ENCODE data around the gene MYH7B. TPM values are rescaled to one million over a fixed set of nuclear protein-coding genes. Genes with fewer than 3 reads are reported as not detected.

The MYH7B gene
- total and polyA plus RNA-seq, 2 experiments from 2014 or later: 0.10 to 1.1 TPM

DNA sequence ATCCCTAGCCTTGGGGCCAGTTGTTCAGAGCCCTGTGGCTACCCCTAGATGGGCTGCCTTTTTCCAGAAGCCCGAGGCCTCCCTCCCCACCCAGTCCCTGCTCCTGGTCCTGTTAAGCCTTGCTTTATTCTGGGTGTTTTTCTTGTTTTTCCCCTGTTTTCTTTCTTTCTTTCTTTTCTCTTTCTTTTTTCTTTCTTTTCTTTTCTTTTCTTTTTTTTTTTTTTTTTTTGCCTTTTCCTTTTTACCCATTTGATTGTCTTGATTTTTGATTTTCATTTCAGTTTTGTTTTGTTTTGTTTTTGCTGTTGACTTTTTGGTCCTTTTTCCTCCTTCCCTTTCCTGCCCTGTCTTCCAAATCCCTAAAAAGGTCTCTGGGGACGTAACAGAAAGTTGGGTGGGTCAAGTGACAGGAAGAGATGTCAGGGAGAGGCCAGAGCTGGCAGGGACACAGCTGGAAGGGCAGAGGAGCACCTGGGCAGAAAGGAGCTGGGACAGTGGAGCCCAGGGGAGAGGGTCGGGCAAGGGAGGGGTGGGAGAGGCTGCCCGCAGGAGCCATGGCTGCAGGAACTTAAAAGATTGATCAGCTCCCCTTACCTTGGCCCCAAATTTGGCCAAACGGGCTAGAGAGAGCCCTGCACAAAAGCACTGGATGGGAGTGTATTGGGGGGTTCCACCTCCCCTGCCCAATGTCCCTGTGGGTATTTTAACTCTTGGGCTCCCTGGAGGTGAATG, 27.6 kb downstream of the MYH7B start (continued):
- TF ChIP-seq ZNF462 (CRISPR knock-in tag; IDR thresholded peaks at IDR 0.05) (no peak), ZNF331 (CRISPR knock-in tag; IDR thresholded peaks at IDR 0.05; ENCODE audit: low read depth) (no peak), REST (IDR thresholded peaks at IDR 0.05; ENCODE audit: unreplicated experiment) (no peak), CREB1 (CRISPR knock-in tag; IDR thresholded peaks at IDR 0.05; ENCODE audit: low read depth) (no peak), JUNB (IDR thresholded peaks at IDR 0.05; ENCODE audit: unreplicated experiment) (no peak), ZNF114 (CRISPR knock-in tag; IDR thresholded peaks at IDR 0.05) (no peak), EZH2phosphoT487 (IDR thresholded peaks at IDR 0.05; ENCODE audit: unreplicated experiment) (no peak)
- TF ChIP-seq, protein P1, sequence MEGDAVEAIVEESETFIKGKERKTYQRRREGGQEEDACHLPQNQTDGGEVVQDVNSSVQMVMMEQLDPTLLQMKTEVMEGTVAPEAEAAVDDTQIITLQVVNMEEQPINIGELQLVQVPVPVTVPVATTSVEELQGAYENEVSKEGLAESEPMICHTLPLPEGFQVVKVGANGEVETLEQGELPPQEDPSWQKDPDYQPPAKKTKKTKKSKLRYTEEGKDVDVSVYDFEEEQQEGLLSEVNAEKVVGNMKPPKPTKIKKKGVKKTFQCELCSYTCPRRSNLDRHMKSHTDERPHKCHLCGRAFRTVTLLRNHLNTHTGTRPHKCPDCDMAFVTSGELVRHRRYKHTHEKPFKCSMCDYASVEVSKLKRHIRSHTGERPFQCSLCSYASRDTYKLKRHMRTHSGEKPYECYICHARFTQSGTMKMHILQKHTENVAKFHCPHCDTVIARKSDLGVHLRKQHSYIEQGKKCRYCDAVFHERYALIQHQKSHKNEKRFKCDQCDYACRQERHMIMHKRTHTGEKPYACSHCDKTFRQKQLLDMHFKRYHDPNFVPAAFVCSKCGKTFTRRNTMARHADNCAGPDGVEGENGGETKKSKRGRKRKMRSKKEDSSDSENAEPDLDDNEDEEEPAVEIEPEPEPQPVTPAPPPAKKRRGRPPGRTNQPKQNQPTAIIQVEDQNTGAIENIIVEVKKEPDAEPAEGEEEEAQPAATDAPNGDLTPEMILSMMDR (conservative IDR thresholded peaks at IDR 0.05; ENCODE audit: low read depth in 2 of 2): no peak

All from GM23338 (cell line).